ENCODE data around the gene DPP6.

The DPP6 gene

GRCh38 chr7:154425271-154425670 lies 373.1 kb downstream of the DPP6 start:
- no peak for DNase-seq

DNA sequence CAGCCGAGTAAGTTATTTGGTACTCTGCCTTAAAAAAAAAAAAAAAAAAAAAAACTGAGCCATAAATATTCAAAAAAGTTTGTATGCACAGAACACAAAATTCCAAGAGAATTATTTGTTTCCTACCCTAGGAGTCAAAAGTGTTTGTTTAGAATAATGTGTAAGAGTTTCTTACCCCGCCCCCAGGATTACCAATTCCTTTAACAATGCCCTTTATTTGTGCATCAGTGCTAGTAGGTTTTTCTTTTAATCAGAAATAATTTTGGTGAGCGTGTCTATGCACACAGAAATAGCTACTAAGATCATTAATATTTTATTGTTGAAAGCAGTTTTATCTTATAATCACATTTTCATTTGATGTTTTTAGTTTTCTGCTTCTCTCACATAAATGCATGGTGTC lies 374.6 kb downstream of the DPP6 start:
- DNase-seq = no peak

GRCh38 chr7:154427533-154427932 lies 375.3 kb downstream of the DPP6 start:
- DNase-seq = no peak

DNA sequence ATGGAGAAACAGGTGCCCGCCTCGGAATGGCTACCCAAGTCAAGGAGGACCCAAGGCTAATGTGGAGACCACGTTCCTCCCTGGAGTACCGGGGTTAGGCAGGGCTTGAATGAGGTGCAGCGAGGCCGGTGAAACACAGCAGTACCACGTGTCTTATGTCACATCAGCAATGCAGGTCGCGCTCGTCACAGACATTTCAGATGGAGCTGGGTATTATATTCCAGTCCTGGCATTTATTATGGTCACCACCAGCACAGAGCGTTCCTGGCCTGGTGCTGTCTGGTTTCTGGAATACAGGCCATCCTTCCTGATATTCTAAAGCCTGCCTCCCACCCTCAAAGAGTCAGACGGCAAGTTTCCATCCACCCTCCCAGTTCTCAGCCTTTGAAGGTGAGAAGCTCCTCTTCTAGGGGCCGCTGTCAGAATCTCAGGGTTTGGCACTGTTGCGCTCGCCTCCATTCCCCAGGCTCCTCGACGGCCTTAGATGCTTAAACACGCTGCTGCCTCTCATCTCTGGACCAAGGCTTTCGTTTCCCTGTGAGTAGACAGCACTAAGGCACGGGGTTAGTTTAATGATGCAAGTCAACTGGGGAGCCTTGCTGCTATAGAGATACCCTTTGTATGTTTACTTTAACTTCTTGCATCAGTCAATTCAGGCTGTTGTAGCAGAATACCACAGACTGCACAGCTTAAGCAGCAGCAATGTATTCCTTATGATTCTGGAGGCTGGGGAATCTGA lies 377.6 kb downstream of the DPP6 start:
- DNase-seq = no peak

DNA sequence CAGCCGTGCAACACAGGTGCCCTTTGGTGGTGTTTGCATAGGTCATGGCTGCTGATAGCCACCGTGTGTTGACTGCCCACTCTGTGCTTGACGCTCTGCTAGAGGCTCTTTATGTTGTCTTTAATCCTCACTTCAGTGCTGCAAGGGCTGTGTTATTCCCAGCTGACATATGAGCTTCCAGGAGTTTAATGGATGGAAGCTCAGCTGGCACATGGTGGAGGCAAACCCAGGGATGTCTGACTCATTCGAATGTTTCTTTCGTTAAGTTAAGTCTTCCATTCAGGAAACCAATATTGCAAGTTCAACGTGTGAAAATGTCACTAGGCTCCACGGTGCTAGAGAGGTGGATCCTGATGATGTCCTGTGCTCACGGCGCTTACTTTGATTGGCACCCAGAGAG lies 378.4 kb downstream of the DPP6 start:
- DNase-seq = no peak

- no peak for DNase-seq
Observed at GRCh38 chr7:154431045-154431444, 378.8 kb downstream of the DPP6 start.

GRCh38 chr7:154433632-154434598 lies 381.7 kb downstream of the DPP6 start:
- no peak for DNase-seq

DNA sequence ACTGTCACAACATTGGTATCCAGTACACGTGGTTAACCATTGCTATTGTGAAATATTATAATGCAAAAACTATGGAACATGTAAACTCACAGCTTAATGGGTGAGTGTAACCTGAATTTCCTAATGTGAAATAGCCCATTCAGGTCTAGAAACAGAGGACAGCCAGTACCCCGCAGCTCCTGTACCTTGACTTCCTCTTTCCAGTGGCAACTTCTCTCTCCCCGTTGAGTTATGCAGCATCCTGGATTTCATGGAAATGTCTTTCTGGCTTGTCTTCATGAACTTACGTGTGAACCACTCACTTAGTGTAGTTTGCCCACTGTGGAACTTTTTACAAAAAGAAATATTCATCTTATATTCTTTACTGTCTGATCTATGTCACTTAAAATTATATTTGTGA lies 384.4 kb downstream of the DPP6 start:
- DNase-seq = no peak

GRCh38 chr7:154437234-154437633 lies 385.0 kb downstream of the DPP6 start:
- DNase-seq = no peak

- DNase-seq = no peak
Observed at GRCh38 chr7:154438571-154439367, 386.6 kb downstream of the DPP6 start.

GRCh38 chr7:154440058-154440457 lies 387.9 kb downstream of the DPP6 start:
- no peak for DNase-seq

DNA sequence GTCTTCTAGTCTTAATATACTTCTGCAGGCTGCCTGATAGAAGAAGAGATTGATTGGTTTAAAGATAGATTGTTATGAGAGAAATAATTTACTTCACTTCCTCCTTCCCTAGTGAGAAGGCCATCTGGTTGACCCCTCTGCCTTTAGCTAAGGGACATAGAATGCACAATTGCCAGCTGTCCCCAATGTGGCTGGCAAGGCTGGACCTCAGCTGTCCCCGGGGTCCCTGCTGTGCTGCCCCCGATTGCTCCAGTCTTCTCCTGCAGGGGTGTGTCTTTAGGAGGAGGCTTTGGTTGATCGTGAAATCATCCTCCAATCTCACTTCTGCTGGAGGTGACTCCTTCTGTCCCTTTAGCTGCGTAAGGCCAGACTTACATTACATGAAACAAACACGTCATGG lies 388.5 kb downstream of the DPP6 start:
- DNase-seq = no peak

- no peak for DNase-seq
Observed at GRCh38 chr7:154441811-154442210, 389.6 kb downstream of the DPP6 start.

GRCh38 chr7:154442939-154443338 lies 390.7 kb downstream of the DPP6 start:
- no peak for DNase-seq

GRCh38 chr7:154450451-154450850 lies 398.3 kb downstream of the DPP6 start:
- no peak for DNase-seq

GRCh38 chr7:154451480-154452457 lies 399.6 kb downstream of the DPP6 start:
- no peak for DNase-seq

GRCh38 chr7:154463794-154464193 lies 411.6 kb downstream of the DPP6 start:
- no peak for DNase-seq

- no peak for DNase-seq
Observed at GRCh38 chr7:154469652-154470051, 417.5 kb downstream of the DPP6 start.

GRCh38 chr7:154472343-154472742 lies 420.1 kb downstream of the DPP6 start:
- no peak for DNase-seq

- no peak for DNase-seq
Observed at GRCh38 chr7:154473360-154473759, 421.2 kb downstream of the DPP6 start.

GRCh38 chr7:154474903-154475520 lies 422.8 kb downstream of the DPP6 start:
- no peak for DNase-seq
